IMR-90 (cell line): ENCODE measurements around the gene LAMA3. TPM values are rescaled to one million over a fixed set of nuclear protein-coding genes. Genes with fewer than 3 reads are reported as not detected.

Source experiments
- ATAC-seq: fragments of 200-7000 bp; cut with Tn5 transposase; 2 replicates; pipeline ENCODE4 v1.9.1; 2020; ENCODE audit warnings: low read depth, mild to moderate bottlenecking, moderate library complexity
- BruUV-seq: library from RNA; stranded (reverse); fragments of 400-500 nt; replicated peaks from 2 replicates; lab custom pipeline; 2021; lab: Mats Ljungman, UMichigan
- CTCF ChIA-PET: fragments of 300-600 bp; formaldehyde crosslinking; extraction: SDS; loops from one replicate; lab custom pipeline; 2021; ENCODE audit warnings: antibody characterized with exemption; lab: Yijun Ruan, JAX
- POLR2A ChIA-PET: fragments of 300-600 bp; sonication (Branson Sonifier 250); formaldehyde crosslinking; loops from one replicate; lab custom pipeline; 2022; ENCODE audit warnings: antibody characterized with exemption; ENCODE audit not compliant: unreplicated experiment; lab: Charles Lee
- DNase-seq: peaks from one replicate; pipeline ENCODE4 v3.0.0; 2013
- H2AFZ ChIP-seq: replicated peaks from 2 replicates; pipeline ENCODE3; 2013; ENCODE audit warnings: low read length, mild to moderate bottlenecking; ENCODE audit not compliant: poor library complexity
- H2AK5ac ChIP-seq: 2 replicates; pipeline ENCODE4 v1.6.1; 2013; ENCODE audit warnings: low read depth, low read length, inconsistent platforms
- H2AK9ac ChIP-seq: replicated peaks from 2 replicates; pipeline ENCODE3; 2013; ENCODE audit warnings: mild to moderate bottlenecking, low read depth, low read length, moderate library complexity; ENCODE audit not compliant: poor library complexity
- H2BK120ac ChIP-seq: 2 replicates; pipeline ENCODE4 v1.6.1; 2013; ENCODE audit warnings: low read depth, low read length, inconsistent platforms
- H2BK15ac ChIP-seq: 3 replicates; pipeline ENCODE4 v1.6.1; 2013; ENCODE audit warnings: low read depth, low read length, inconsistent platforms
- H2BK20ac ChIP-seq: 2 replicates; pipeline ENCODE4 v1.6.1; 2013; ENCODE audit warnings: low read depth, mild to moderate bottlenecking, inconsistent platforms, low read length, moderate library complexity
- H2BK5ac ChIP-seq: 2 replicates; pipeline ENCODE4 v1.6.1; 2013; ENCODE audit warnings: mild to moderate bottlenecking, low read depth, low read length, inconsistent platforms; ENCODE audit not compliant: poor library complexity, severe bottlenecking
- H3K14ac ChIP-seq: replicated peaks from 2 replicates; pipeline ENCODE4 v1.6.1; 2013; ENCODE audit warnings: low read depth, low read length, inconsistent platforms
- H3K18ac ChIP-seq: 2 replicates; pipeline ENCODE4 v1.6.1; 2013; ENCODE audit warnings: low read depth, low read length, control low read depth
- H3K23ac ChIP-seq: 2 replicates; pipeline ENCODE4 v1.6.1; 2013; ENCODE audit warnings: low read depth, low read length, inconsistent platforms
- H3K27ac ChIP-seq: 2 replicates; pipeline ENCODE4 v1.5.1; 2013; ENCODE audit warnings: mild to moderate bottlenecking, control low read depth, low read length; ENCODE audit not compliant: insufficient read depth
- H3K27me3 ChIP-seq: 2 replicates; pipeline ENCODE4 v1.6.1; 2013; ENCODE audit warnings: low read length; ENCODE audit not compliant: control insufficient read depth, insufficient read depth
- H3K36me3 ChIP-seq: 2 replicates; pipeline ENCODE4 v1.6.1; 2013; ENCODE audit warnings: low read length, mixed read lengths; ENCODE audit not compliant: control insufficient read depth, insufficient read depth
- H3K4ac ChIP-seq: 2 replicates; pipeline ENCODE4 v1.6.1; 2013; ENCODE audit warnings: low read depth, low read length, inconsistent platforms
- H3K4me1 ChIP-seq: 2 replicates; pipeline ENCODE4 v1.6.1; 2013; ENCODE audit warnings: low read length, mixed read lengths; ENCODE audit not compliant: control insufficient read depth, insufficient read depth
- H3K4me2 ChIP-seq: 2 replicates; pipeline ENCODE4 v1.6.1; 2013; ENCODE audit warnings: low read depth, mild to moderate bottlenecking, control low read depth, low read length, moderate library complexity
- H3K4me3 ChIP-seq: 2 replicates; pipeline ENCODE4 v1.5.1; 2013; ENCODE audit warnings: low read depth, mild to moderate bottlenecking, control low read depth, low read length, moderate library complexity; ENCODE audit not compliant: insufficient read depth
- H3K56ac ChIP-seq: 2 replicates; pipeline ENCODE4 v1.6.1; 2013; ENCODE audit warnings: low read length, inconsistent platforms; ENCODE audit not compliant: insufficient read depth; ENCODE audit errors: extremely low read depth
- H3K79me1 ChIP-seq, 2 experiments: 2 replicates each; pipeline ENCODE4 v1.6.1; 2013; ENCODE audit warnings: low read length in 2 of 2, inconsistent platforms in 1 of 2, low read depth in 1 of 2
- H3K9ac ChIP-seq: 2 replicates; pipeline ENCODE4 v1.6.1; 2013; ENCODE audit warnings: low read depth, low read length, control low read depth
- H3K9me1 ChIP-seq: 2 replicates; pipeline ENCODE4 v1.6.1; 2013; ENCODE audit warnings: low read length, inconsistent platforms; ENCODE audit not compliant: insufficient read depth
- H3K9me3 ChIP-seq: 2 replicates; pipeline ENCODE4 v1.6.1; 2013; ENCODE audit warnings: low read length; ENCODE audit not compliant: control insufficient read depth, insufficient read depth
- H4K20me1 ChIP-seq: 2 replicates; pipeline ENCODE4 v1.6.1; 2013; ENCODE audit warnings: low read length, inconsistent platforms; ENCODE audit not compliant: insufficient read depth
- H4K5ac ChIP-seq: 2 replicates; pipeline ENCODE4 v1.6.1; 2013; ENCODE audit warnings: mild to moderate bottlenecking, low read depth, low read length, control low read depth
- H4K8ac ChIP-seq, 2 experiments: 2 replicates each; pipeline ENCODE4 v1.6.1; 2013; ENCODE audit warnings: low read depth in 2 of 2, low read length in 2 of 2, control low read depth in 1 of 2, inconsistent platforms in 1 of 2
- H4K91ac ChIP-seq: 2 replicates; pipeline ENCODE4 v1.6.1; 2013; ENCODE audit warnings: low read depth, low read length, inconsistent platforms; ENCODE audit not compliant: insufficient read depth
- CHD1 ChIP-seq: IDR thresholded peaks from 2 replicates; pipeline ENCODE4 v1.6.1; 2012; ENCODE audit warnings: low read depth, low read length, improper control_type of control experiment
- FOS ChIP-seq: fragments of 150-350 bp; IDR thresholded peaks from 2 replicates; pipeline ENCODE4 v1.6.1; 2016; ENCODE audit warnings: low read depth, low read length
- MXI1 ChIP-seq: IDR thresholded peaks from 2 replicates; pipeline ENCODE4 v1.6.1; 2012; ENCODE audit warnings: low read depth, mild to moderate bottlenecking, low read length, moderate library complexity, borderline replicate concordance
- RAD21 ChIP-seq: IDR thresholded peaks from 2 replicates; pipeline ENCODE4 v1.6.1; 2012; ENCODE audit warnings: low read length, improper control_type of control experiment
- RFX5 ChIP-seq: IDR thresholded peaks from 2 replicates; pipeline ENCODE4 v1.8.0; 2012; ENCODE audit warnings: low read depth, mild to moderate bottlenecking, low read length, moderate library complexity
- WGBS, 2 experiments: methylation state at CpG; one replicate each; pipeline versions ENCODE4 v1.1.5 to v1.1.7; 2013; ENCODE audit warnings: missing lambda C conversion rate in 2 of 2; ENCODE audit not compliant: insufficient read length in 1 of 2; ENCODE audit errors: extremely low coverage in 2 of 2; 5-methylcytosine and 5-hydroxymethylcytosine counted together
- dilution Hi-C: fragments of 300-500 bp; cut with HindIII; formaldehyde crosslinking; loops from one replicate; pipeline ENCODE4 v1.14.3; 2018; ENCODE audit warnings: low sequenced_read_pairs; ENCODE audit not compliant: unreplicated experiment
- in situ Hi-C: fragments of 300-500 bp; cut with MboI; formaldehyde crosslinking; loops from 3 replicates; pipeline ENCODE4 v1.14.3; 2019; ENCODE audit warnings: low sequenced_read_pairs, inconsistent platforms, mixed read lengths
- intact Hi-C: fragments of 100-400 bp; cut with micrococcal nuclease; formaldehyde crosslinking; loops from 2 replicates; pipeline ENCODE4 v1.10.0; 2022
- polyA plus RNA-seq, 3 experiments: library from polyadenylated mRNA; depleted of rRNA; stranded (reverse); fragments of >200 nt; gene quantifications; 2 replicates each; pipeline ENCODE4 v1.2.3, GENCODE V29; 2012; ENCODE audit warnings: low replicate concordance in 1 of 3
- total RNA-seq: library from RNA; depleted of rRNA; stranded (reverse); fragments of >200 nt; gene quantifications from 2 replicates; pipeline ENCODE4 v1.2.3, GENCODE V29; 2012
- TF ChIP-seq, protein P1 (sequence below): fragments of 150-350 bp; IDR thresholded peaks from 2 replicates; pipeline ENCODE4 v1.6.1; 2017; ENCODE audit warnings: mild to moderate bottlenecking, antibody characterized with exemption, low read length, low read depth

Gene LAMA3
- total and polyA plus RNA-seq, 2 of the 4 experiments (the other 2 are of a cell fraction): 0.18 to 0.19 TPM

DNA sequence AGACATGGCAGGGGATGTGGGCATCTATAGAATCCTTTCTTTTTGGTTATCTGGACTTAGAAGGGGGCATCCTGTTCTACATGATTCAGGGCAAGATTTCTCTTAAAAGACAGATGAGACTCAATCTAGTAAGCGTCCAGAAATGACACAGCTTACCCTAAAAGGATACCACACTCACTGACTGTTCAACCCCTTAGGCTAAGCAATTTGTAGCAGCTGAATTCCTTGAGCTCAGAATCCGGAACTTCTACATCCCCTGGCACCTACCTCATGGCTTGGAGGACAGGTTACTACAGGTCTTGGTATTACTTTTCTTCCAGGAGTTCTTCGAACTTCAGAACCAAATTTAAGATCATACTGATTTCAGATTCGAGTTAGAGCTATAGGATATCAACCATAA lies 138.4 kb downstream of the LAMA3 start:
- Histone ChIP-seq H2BK120ac (no peak overlapping the region), H4K91ac (no peak overlapping the region), H2AK5ac (no peak overlapping the region), H3K36me3 (no peaks in the 10 kb centered on the region; the same call in 1 of the 2 replicates), H3K9me1 (0 out of 2 replicates have a peak, but pooled peaks cover 2% of the 10 kb centered on the region), H3K9me3 (no peaks in the 10 kb centered on the region), H3K4ac (no peak overlapping the region), H3K14ac (no peak overlapping the region), H3K4me3 (no peak overlapping the region), H3K27me3 (no peaks in the 10 kb centered on the region), H4K20me1 (no peaks in the 10 kb centered on the region), H3K18ac (no peak overlapping the region), H3K56ac (no peak overlapping the region), H2BK15ac (no peak overlapping the region), H2BK20ac (no peak overlapping the region), H2BK5ac (no peak overlapping the region), H2AFZ (no peak overlapping the region), H4K8ac (no peak overlapping the region), H3K4me1 (no peaks in the 10 kb centered on the region), H4K5ac (no peak overlapping the region), H3K27ac (no peak overlapping the region), H3K9ac (no peak overlapping the region), H2AK9ac (no peak overlapping the region), H3K23ac (no peak overlapping the region), H3K79me1 (no peaks in the 10 kb centered on the region), H3K4me2 (no peak overlapping the region)
- no peak for ATAC-seq
- no peak for DNase-seq
- no CpG with 5 or more reads among the region's 4 CpGs for WGBS, 2 experiments
- TF ChIP-seq MXI1 (no peak), CHD1 (no peak), RAD21 (no peak), FOS (no peak), RFX5 (no peak)
- TF ChIP-seq, protein P1, sequence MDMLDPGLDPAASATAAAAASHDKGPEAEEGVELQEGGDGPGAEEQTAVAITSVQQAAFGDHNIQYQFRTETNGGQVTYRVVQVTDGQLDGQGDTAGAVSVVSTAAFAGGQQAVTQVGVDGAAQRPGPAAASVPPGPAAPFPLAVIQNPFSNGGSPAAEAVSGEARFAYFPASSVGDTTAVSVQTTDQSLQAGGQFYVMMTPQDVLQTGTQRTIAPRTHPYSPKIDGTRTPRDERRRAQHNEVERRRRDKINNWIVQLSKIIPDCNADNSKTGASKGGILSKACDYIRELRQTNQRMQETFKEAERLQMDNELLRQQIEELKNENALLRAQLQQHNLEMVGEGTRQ: no peak
- POLR2A ChIA-PET: no interaction called here
- in situ Hi-C loops (loop anchor here (10.0 kb wide), 1 partner anchor 297 kb away; no protein-coding TSS in a partner anchor), intact Hi-C loops (loop anchor here (5.0 kb wide), 1 partner anchor 90 kb away; no protein-coding TSS in a partner anchor), dilution Hi-C loops (no loop called here)
- no TSS peak for BruUV-seq
- CTCF ChIA-PET: interaction anchor here (0.5 to 2.9 kb wide), 2 partner anchors 11 to 16 kb away, joined by 3 to 6 read pairs; no protein-coding TSS in a partner anchor
